Right lobe of liver (tissue), 4 donors: ENCODE measurements around the gene MYO1D.

Source experiments
- CTCF ChIP-seq, 4 donors: fragments of 200-600 bp in 3 of 4; fragments of 450-650 bp in 1 of 4; IDR thresholded peaks; one replicate each; pipeline versions ENCODE4 v1.5.1 to v1.8.0; 2016 to 2022; ENCODE audit warnings: antibody characterized with exemption in 4 of 4, mild to moderate bottlenecking in 2 of 4
- POLR2A ChIP-seq: fragments of 450-650 bp; IDR thresholded peaks from one replicate; pipeline ENCODE4 v1.6.1; 2017; ENCODE audit warnings: antibody characterized with exemption, mild to moderate bottlenecking
- donor health status: DM: no; HTN: no; CAD: no.
- donor health status: DM: no; HTN: no; CAD: no.
- donor health status: DM: no; HTN: yes; CAD: no.

- TF ChIP-seq CTCF (IDR thresholded peaks at IDR 0.05) (no peak), POLR2A (no peak)
These were observed 272.0 kb downstream of the MYO1D start for GRCh38 chr17:32604966-32605365.
